H9 (cell line): ENCODE results near the gene AMN. TPM values are rescaled to one million over a fixed set of nuclear protein-coding genes. Genes with fewer than 3 reads are reported as not detected.

Experiments used
- DNase-seq: peaks from one replicate; pipeline ENCODE4 v3.0.0-alpha.2; 2017
- H2AFZ ChIP-seq: one replicate; pipeline ENCODE4 v1.6.1; 2013; ENCODE audit warnings: mild to moderate bottlenecking, low read length, control low read depth, moderate library complexity
- H2AK5ac ChIP-seq: 2 replicates; pipeline ENCODE4 v1.6.1; 2013; ENCODE audit warnings: low read length, control low read depth, mixed read lengths; ENCODE audit not compliant: insufficient read length
- H2BK120ac ChIP-seq: one replicate; pipeline ENCODE4 v1.6.1; 2013; ENCODE audit warnings: low read depth, mild to moderate bottlenecking, low read length, control low read depth, inconsistent platforms; ENCODE audit not compliant: poor library complexity, severe bottlenecking
- H2BK12ac ChIP-seq: 2 replicates; pipeline ENCODE4 v1.6.1; 2013; ENCODE audit warnings: low read length, control low read depth, mixed read lengths, low read depth; ENCODE audit not compliant: insufficient read length
- H2BK15ac ChIP-seq: 2 replicates; pipeline ENCODE4 v1.6.1; 2013; ENCODE audit warnings: low read depth, low read length, control low read depth
- H2BK20ac ChIP-seq: one replicate; pipeline ENCODE4 v1.6.1; 2013; ENCODE audit warnings: low read depth, mild to moderate bottlenecking, low read length, control low read depth, inconsistent platforms; ENCODE audit not compliant: poor library complexity, severe bottlenecking
- H2BK5ac ChIP-seq: 2 replicates; pipeline ENCODE4 v1.6.1; 2013; ENCODE audit warnings: low read length, control low read depth, mixed read lengths; ENCODE audit not compliant: insufficient read length
- H3K14ac ChIP-seq: 2 replicates; pipeline ENCODE4 v1.6.1; 2013; ENCODE audit warnings: low read length, control low read depth; ENCODE audit not compliant: insufficient read depth
- H3K18ac ChIP-seq: 2 replicates; pipeline ENCODE4 v1.6.1; 2013; ENCODE audit warnings: low read depth, mild to moderate bottlenecking, mixed read lengths, low read length, control low read depth; ENCODE audit not compliant: insufficient read length
- H3K23ac ChIP-seq: 2 replicates; pipeline ENCODE4 v1.6.1; 2013; ENCODE audit warnings: low read length, control low read depth, mixed read lengths, low read depth; ENCODE audit not compliant: insufficient read length
- H3K23me2 ChIP-seq: 2 replicates; pipeline ENCODE4 v1.6.1; 2013; ENCODE audit warnings: low read depth, mild to moderate bottlenecking, mixed read lengths, low read length, control low read depth; ENCODE audit not compliant: insufficient read length, poor library complexity, severe bottlenecking
- H3K27ac ChIP-seq: 2 replicates; pipeline ENCODE4 v1.5.1; 2013; ENCODE audit warnings: low read length, control low read depth, mixed read lengths, low read depth; ENCODE audit not compliant: insufficient read length
- H3K27me3 ChIP-seq: 2 replicates; pipeline ENCODE4 v1.6.1; 2013; ENCODE audit warnings: low read length, control low read depth, inconsistent platforms; ENCODE audit not compliant: insufficient read depth
- H3K4ac ChIP-seq: 2 replicates; pipeline ENCODE4 v1.6.1; 2013; ENCODE audit warnings: low read depth, mild to moderate bottlenecking, control low read depth, inconsistent platforms, low read length, moderate library complexity
- H3K4me1 ChIP-seq: 2 replicates; pipeline ENCODE4 v1.6.1; 2013; ENCODE audit warnings: low read length, control low read depth, inconsistent platforms; ENCODE audit not compliant: insufficient read depth
- H3K4me2 ChIP-seq: 2 replicates; pipeline ENCODE4 v1.6.1; 2013; ENCODE audit warnings: low read length, control low read depth, mixed read lengths; ENCODE audit not compliant: insufficient read length, insufficient read depth
- H3K56ac ChIP-seq: 2 replicates; pipeline ENCODE4 v1.6.1; 2013; ENCODE audit warnings: low read depth, mild to moderate bottlenecking, mixed read lengths, low read length, control low read depth; ENCODE audit not compliant: insufficient read length
- H3K79me1 ChIP-seq: 2 replicates; pipeline ENCODE4 v1.6.1; 2013; ENCODE audit warnings: low read depth, mild to moderate bottlenecking, moderate library complexity, low read length, control low read depth, inconsistent platforms; ENCODE audit not compliant: insufficient read depth, poor library complexity, severe bottlenecking
- H3K79me2 ChIP-seq: 2 replicates; pipeline ENCODE4 v1.6.1; 2013; ENCODE audit warnings: low read length, control low read depth, inconsistent platforms; ENCODE audit not compliant: insufficient read depth
- H3K9ac ChIP-seq: 2 replicates; pipeline ENCODE4 v1.6.1; 2013; ENCODE audit warnings: low read length, control low read depth, mixed read lengths; ENCODE audit not compliant: insufficient read length; ENCODE audit errors: extremely low read depth
- H3K9me3 ChIP-seq: one replicate; pipeline ENCODE4 v1.6.1; 2013; ENCODE audit warnings: low read depth, low read length, inconsistent platforms; ENCODE audit not compliant: control insufficient read depth
- H3T11ph ChIP-seq: one replicate; pipeline ENCODE4 v1.6.1; 2013; ENCODE audit warnings: mild to moderate bottlenecking, low read length, control low read depth, inconsistent platforms
- H4K20me1 ChIP-seq: one replicate; pipeline ENCODE4 v1.6.1; 2013; ENCODE audit not compliant: control insufficient read depth, insufficient read length, insufficient read depth
- H4K5ac ChIP-seq: 2 replicates; pipeline ENCODE4 v1.6.1; 2013; ENCODE audit warnings: low read depth, mild to moderate bottlenecking, mixed read lengths, low read length, control low read depth; ENCODE audit not compliant: insufficient read length
- H4K8ac ChIP-seq: replicated peaks from 2 replicates; pipeline ENCODE4 v1.6.1; 2013; ENCODE audit warnings: low read length, control low read depth, mixed read lengths, low read depth; ENCODE audit not compliant: insufficient read length
- H4K91ac ChIP-seq: 2 replicates; pipeline ENCODE4 v1.6.1; 2013; ENCODE audit warnings: low read depth, mild to moderate bottlenecking, moderate library complexity, mixed read lengths, low read length, control low read depth; ENCODE audit not compliant: insufficient read length
- H3K27ac Mint-ChIP-seq, 3 experiments: 2 replicates in 2 of 3; 3 replicates in 1 of 3; pipeline ENCODE4 v1.8.0; 2020 to 2021; ENCODE audit warnings: mixed read lengths in 3 of 3, mild to moderate bottlenecking in 1 of 3, moderate library complexity in 1 of 3
- H3K27me3 Mint-ChIP-seq: 2 replicates; pipeline ENCODE4 v1.8.0; 2021; ENCODE audit warnings: low read depth, mild to moderate bottlenecking, moderate library complexity, mixed read lengths
- H3K36me3 Mint-ChIP-seq, 3 experiments: 2 replicates in 2 of 3; 3 replicates in 1 of 3; pipeline ENCODE4 v1.8.0; 2020 to 2021; ENCODE audit warnings: low read depth in 3 of 3, mixed read lengths in 3 of 3; ENCODE audit not compliant: insufficient read depth in 1 of 3
- H3K4me1 Mint-ChIP-seq, 2 experiments: 2 replicates each; pipeline ENCODE4 v1.8.0; 2020; ENCODE audit warnings: mixed read lengths in 2 of 2
- H3K4me3 Mint-ChIP-seq, 2 experiments: 2 replicates in 1 of 2; 3 replicates in 1 of 2; pipeline ENCODE4 v1.8.0; 2020 to 2021; ENCODE audit warnings: mild to moderate bottlenecking in 2 of 2, mixed read lengths in 2 of 2, moderate library complexity in 1 of 2
- H3K9me3 Mint-ChIP-seq, 2 experiments: 2 replicates in 1 of 2; 3 replicates in 1 of 2; pipeline ENCODE4 v1.8.0; 2020; ENCODE audit warnings: mild to moderate bottlenecking in 2 of 2, mixed read lengths in 2 of 2, moderate library complexity in 1 of 2
- CTCF ChIP-seq: fragments of 200-600 bp; sonication (generic); conservative IDR thresholded peaks from 3 replicates; pipeline ENCODE4 v1.8.0; 2021; ENCODE audit warnings: antibody characterized with exemption, mild to moderate bottlenecking
- WGBS: extraction: QIAGEN DNeasy Blood & Tissue Kit; methylation state at CpG from one replicate; pipeline ENCODE4 v1.1.7; 2013; ENCODE audit warnings: missing lambda C conversion rate, low lambda C conversion rate, mixed read lengths; ENCODE audit not compliant: insufficient read length; ENCODE audit errors: extremely low coverage; 5-methylcytosine and 5-hydroxymethylcytosine counted together
- total RNA-seq: library from RNA; stranded (reverse); gene quantifications from 2 replicates; pipeline ENCODE4 v1.2.1, GENCODE V29; 2021

The AMN gene
- total RNA-seq, 1 experiment from 2014 or later, result 1.9 TPM

GRCh38 chr14:102964152-102964730 is 41.8 kb downstream of the AMN start:
- Histone ChIP-seq H2BK12ac (no peak overlapping the region), H3T11ph (no peak overlapping the region), H3K23ac (no peak overlapping the region), H3K18ac (no peak overlapping the region), H3K9me3 (no peaks in the 10 kb centered on the region), H3K27me3 (no peaks in the 10 kb centered on the region), H2BK5ac (no peak overlapping the region), H3K27ac (no peak overlapping the region), H3K79me2 (no peaks in the 10 kb centered on the region), H3K56ac (no peak overlapping the region), H4K8ac (no peak overlapping the region), H3K9ac (no peak overlapping the region), H4K20me1 (no peaks in the 10 kb centered on the region), H2BK15ac (0 out of 2 replicates have a peak overlapping the region, but pooled peaks have one; percentile 24), H3K4me1 (no peaks in the 10 kb centered on the region), H3K4me2 (no peak overlapping the region), H2AFZ (no peak overlapping the region), H3K23me2 (no peaks in the 10 kb centered on the region), H3K4ac (no peak overlapping the region), H3K79me1 (no peaks in the 10 kb centered on the region), H4K5ac (no peak overlapping the region), H3K14ac (no peak overlapping the region; the same call in 1 of the 2 replicates), H2BK120ac (no peak overlapping the region), H4K91ac (no peak overlapping the region), H2AK5ac (no peak overlapping the region), H2BK20ac (no peak overlapping the region)
- Mint-ChIP-seq H3K9me3 (no peaks in the 10 kb centered on the region), H3K27ac (no peak overlapping the region), H3K27me3 (no peaks in the 10 kb centered on the region), H3K4me3 (no peak overlapping the region), H3K36me3 (peaks cover 41 to 96% (median 91%) of the 10 kb centered on the region in 3 experiments; a peak in 6 of 7 replicates), H3K4me1 (no peaks in the 10 kb centered on the region)
- DNase-seq, result no peak
- no peak for TF ChIP-seq CTCF
- WGBS, result no CpG with 5 or more reads among the region's 39 CpGs
